Neutrophil (primary cell): ENCODE results near the gene DOK7.

Experiments used
- H3K27ac ChIP-seq: fragments of 200-600 bp; sonication (generic); 2 replicates; pipeline ENCODE4 v1.5.1; 2016; ENCODE audit warnings: mild to moderate bottlenecking, moderate library complexity
- H3K27me3 ChIP-seq: fragments of 200-600 bp; sonication (generic); 2 replicates; pipeline ENCODE4 v1.6.0; 2016; ENCODE audit warnings: mild to moderate bottlenecking
- H3K36me3 ChIP-seq: fragments of 200-600 bp; sonication (generic); 2 replicates; pipeline ENCODE4 v1.5.1; 2017
- H3K4me1 ChIP-seq, 2 experiments: fragments of 200-600 bp in 1 of 2; sonication (generic) in 1 of 2; 1 replicate in 1 of 2; 2 replicates in 1 of 2; pipeline versions ENCODE4 v1.5.1 to v1.6.1; 2013 to 2016; ENCODE audit warnings: low read depth in 1 of 2, low read length in 1 of 2, mild to moderate bottlenecking in 1 of 2, moderate library complexity in 1 of 2; ENCODE audit not compliant: control insufficient read depth in 1 of 2, insufficient read depth in 1 of 2
- H3K4me3 ChIP-seq, 2 experiments: fragments of 200-600 bp in 1 of 2; sonication (generic) in 1 of 2; 1 replicate in 1 of 2; 2 replicates in 1 of 2; pipeline ENCODE4 v1.5.1; 2013 to 2016; ENCODE audit warnings: low read depth in 1 of 2, low read length in 1 of 2, mild to moderate bottlenecking in 1 of 2, moderate library complexity in 1 of 2
- H3K9me3 ChIP-seq: fragments of 200-600 bp; sonication (generic); 2 replicates; pipeline ENCODE4 v1.5.1; 2016
- TF ChIP-seq, protein P1 (sequence below): fragments of 200-600 bp; sonication (generic); IDR thresholded peaks from 2 replicates; pipeline ENCODE4 v1.5.1; 2016; ENCODE audit warnings: antibody characterized with exemption

DOK7 gene

GRCh38 chr4:3472411-3473141, 9.5 kb downstream of the DOK7 start:
- Histone ChIP-seq H3K27me3 (no peaks in the 10 kb centered on the region), H3K27ac (no peak overlapping the region), H3K4me3 (no peak overlapping the region), H3K9me3 (no peaks in the 10 kb centered on the region), H3K4me1 (no peaks in the 10 kb centered on the region), H3K36me3 (no peaks in the 10 kb centered on the region)
- TF ChIP-seq, protein P1, sequence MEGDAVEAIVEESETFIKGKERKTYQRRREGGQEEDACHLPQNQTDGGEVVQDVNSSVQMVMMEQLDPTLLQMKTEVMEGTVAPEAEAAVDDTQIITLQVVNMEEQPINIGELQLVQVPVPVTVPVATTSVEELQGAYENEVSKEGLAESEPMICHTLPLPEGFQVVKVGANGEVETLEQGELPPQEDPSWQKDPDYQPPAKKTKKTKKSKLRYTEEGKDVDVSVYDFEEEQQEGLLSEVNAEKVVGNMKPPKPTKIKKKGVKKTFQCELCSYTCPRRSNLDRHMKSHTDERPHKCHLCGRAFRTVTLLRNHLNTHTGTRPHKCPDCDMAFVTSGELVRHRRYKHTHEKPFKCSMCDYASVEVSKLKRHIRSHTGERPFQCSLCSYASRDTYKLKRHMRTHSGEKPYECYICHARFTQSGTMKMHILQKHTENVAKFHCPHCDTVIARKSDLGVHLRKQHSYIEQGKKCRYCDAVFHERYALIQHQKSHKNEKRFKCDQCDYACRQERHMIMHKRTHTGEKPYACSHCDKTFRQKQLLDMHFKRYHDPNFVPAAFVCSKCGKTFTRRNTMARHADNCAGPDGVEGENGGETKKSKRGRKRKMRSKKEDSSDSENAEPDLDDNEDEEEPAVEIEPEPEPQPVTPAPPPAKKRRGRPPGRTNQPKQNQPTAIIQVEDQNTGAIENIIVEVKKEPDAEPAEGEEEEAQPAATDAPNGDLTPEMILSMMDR: no peak

DNA sequence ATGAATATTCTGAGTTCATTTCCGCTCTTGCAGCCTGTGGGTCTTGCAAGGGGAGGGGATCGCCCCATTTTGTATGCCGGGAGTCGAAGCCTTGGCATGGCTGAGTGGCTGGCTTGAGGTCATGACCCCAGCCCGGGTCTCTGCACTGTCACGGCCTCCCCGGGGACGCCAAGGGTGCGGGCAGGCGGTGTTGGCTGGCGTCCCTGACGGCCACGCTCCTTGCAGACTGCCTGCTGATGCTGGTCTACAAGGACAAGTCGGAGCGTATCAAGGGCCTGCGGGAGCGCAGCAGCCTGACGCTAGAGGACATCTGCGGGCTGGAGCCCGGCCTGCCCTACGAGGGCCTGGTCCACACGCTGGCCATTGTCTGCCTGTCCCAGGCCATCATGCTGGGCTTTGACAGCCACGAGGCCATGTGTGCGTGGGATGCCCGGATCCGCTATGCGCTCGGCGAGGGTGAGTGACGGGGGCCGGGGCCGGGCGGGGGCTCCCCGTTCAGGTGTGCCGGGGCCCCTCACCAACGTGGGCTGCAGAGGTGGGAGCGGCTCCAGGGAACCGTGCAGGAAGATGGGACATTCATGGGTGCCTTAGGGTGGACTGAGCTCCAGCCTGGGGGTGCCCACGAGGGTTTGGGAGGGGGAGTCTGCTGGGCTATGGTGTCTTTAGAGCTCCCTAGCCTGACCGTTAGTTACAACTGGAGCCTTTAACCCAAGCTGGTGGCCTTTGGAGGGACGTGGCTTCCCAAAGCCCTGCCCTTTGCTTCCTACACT, 10.3 kb downstream of the DOK7 start:
- Histone ChIP-seq H3K36me3 (no peaks in the 10 kb centered on the region), H3K4me3 (no peak overlapping the region), H3K9me3 (no peaks in the 10 kb centered on the region), H3K27me3 (no peaks in the 10 kb centered on the region), H3K27ac (no peak overlapping the region), H3K4me1 (no peaks in the 10 kb centered on the region)
- TF ChIP-seq, protein P1: no peak

DNA sequence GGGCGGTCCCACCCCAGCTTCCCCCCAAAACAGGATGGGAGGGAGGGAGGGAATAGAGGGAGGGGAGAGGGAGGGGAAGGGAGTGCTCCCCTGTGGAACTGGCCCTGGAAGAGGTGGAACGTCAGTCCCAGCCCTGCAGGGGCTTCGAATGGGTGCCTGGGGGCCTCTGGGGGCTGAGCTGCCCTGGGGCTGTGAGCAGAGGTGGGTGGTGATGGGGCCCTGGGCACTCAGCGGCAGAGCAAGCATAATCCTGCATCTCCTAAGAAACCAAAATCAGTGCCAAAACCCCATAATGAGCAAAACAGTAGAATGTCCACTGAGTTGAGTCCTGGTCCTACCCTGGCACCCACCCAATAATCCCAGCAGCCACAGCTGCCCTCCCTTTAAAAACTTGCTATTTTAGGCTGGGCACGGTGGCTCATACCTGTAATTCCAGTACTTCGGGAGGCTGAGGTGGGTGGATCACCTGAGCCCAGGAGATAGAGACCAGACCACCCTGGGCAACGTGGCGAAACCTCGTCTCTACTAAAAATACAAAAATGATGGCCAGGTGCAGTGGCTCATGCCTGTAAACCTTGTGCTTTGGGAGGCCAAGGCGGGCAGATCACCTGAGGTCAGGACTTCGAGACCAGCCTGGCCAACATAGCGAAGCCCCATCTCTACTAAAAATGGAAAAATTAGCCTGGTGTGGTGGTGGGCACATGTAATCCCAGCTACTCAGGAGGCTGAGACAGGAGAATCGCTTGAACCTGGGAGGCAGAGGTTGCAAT, 11.1 kb downstream of the DOK7 start:
- Histone ChIP-seq H3K27ac (no peak overlapping the region), H3K36me3 (no peaks in the 10 kb centered on the region), H3K4me1 (no peaks in the 10 kb centered on the region), H3K27me3 (no peaks in the 10 kb centered on the region), H3K9me3 (no peaks in the 10 kb centered on the region), H3K4me3 (no peak overlapping the region)
- TF ChIP-seq, protein P1: no peak

- Histone ChIP-seq H3K4me3 (no peak overlapping the region), H3K27me3 (no peaks in the 10 kb centered on the region), H3K27ac (no peak overlapping the region), H3K9me3 (no peaks in the 10 kb centered on the region), H3K4me1 (no peaks in the 10 kb centered on the region), H3K36me3 (no peaks in the 10 kb centered on the region)
- TF ChIP-seq, protein P1: no peak
Observed at GRCh38 chr4:3475041-3475712, 12.1 kb downstream of the DOK7 start.

DNA sequence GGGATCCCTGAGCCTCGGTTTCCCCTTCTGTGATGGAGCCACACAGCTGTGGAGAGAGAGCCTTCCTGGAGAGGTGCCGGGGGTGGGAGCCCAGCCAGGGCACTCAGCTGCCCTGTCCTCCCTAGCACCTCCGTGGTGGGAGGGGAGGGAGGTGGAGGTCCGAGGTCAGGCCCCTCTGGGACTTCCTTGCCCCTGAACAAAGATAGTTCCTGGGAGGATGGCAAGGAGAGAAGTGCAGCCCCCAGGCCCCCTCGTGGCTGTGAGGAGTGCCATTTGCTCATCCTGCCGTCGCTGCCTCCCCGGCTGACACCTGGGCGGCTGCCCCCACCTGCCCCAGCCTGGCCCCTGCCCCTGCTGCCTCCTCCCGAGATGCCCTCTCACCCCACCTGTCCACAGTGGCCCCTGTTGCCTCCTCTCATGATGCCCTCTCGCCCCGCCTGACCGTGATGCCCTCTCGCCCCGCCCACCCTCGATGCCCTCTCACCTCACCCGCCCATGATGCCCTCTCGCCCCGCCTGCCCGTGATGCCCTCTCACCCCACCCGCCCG, 12.7 kb downstream of the DOK7 start:
- no peaks in the 10 kb centered on the region for H3K36me3 ChIP-seq
- TF ChIP-seq, protein P1: no peak
- no peak overlapping the region for H3K27ac ChIP-seq
- H3K4me1 ChIP-seq: no peaks in the 10 kb centered on the region
- no peak overlapping the region for H3K4me3 ChIP-seq
- no peaks in the 10 kb centered on the region for H3K9me3 ChIP-seq
- peaks cover 5% of the 10 kb centered on the region for H3K27me3 ChIP-seq
